ENCODE measurements around the gene RUFY3. TPM values are rescaled to one million over a fixed set of nuclear protein-coding genes. Genes with fewer than 3 reads are reported as not detected.

Gene RUFY3
- polyA plus RNA-seq, 2 of the 4 experiments (the other 2 are of a cell fraction): 8.1 to 20.8 TPM

- H3K4me1 ChIP-seq: no peaks in the 10 kb centered on the region
- POLR2A ChIA-PET: interaction anchor here (0.7 kb wide), 1 partner anchor 136 kb away, joined by 6 read pairs; no protein-coding TSS in a partner anchor
- FAIRE-seq (no peak), DNase-seq (ENCODE audit: low read depth in 1 of 2, low spot score in 1 of 2) (no peak), ATAC-seq (no peak)
- H3K9me3 ChIP-seq: no peaks in the 10 kb centered on the region
- H3K4me2 ChIP-seq: no peak overlapping the region
- TF ChIP-seq REST (IDR thresholded peaks at IDR 0.05) (no peak), CTCF (IDR thresholded peaks at IDR 0.05) (no peak), JUNB (IDR thresholded peaks at IDR 0.05) (no peak), EHF (CRISPR knock-in tag; IDR thresholded peaks at IDR 0.05) (no peak), KDM1A (IDR thresholded peaks at IDR 0.05; ENCODE audit: low read depth) (no peak)
- no peak overlapping the region for H3K27ac ChIP-seq
- CTCF ChIA-PET: interaction anchor here (1.7 kb wide), 1 partner anchor 13 kb away, joined by 8 read pairs; no protein-coding TSS in a partner anchor
- WGBS (ENCODE audit: missing lambda C conversion rate): 100% methylated on average over 3 of the region's 3 CpGs
- no peak overlapping the region for H3K4me3 ChIP-seq
Measured at GRCh38 chr4:70829015-70829414, 107.3 kb downstream of the RUFY3 start.

- no peak for FAIRE-seq
- H3K4me2 ChIP-seq: no peak overlapping the region
- ChIA-PET CTCF (interaction anchor here (0.6 to 1.7 kb wide), 2 partner anchors 14 to 92 kb away, joined by 3 to 8 read pairs; no protein-coding TSS in a partner anchor), POLR2A (interaction anchor here (0.7 kb wide), 1 partner anchor 9 kb away, joined by 3 read pairs; no protein-coding TSS in a partner anchor)
- DNase-seq (ENCODE audit: low read depth in 1 of 2, low spot score in 1 of 2): no peak
- 71% methylated on average over 1 of the region's 1 CpG for WGBS (ENCODE audit: missing lambda C conversion rate)
- TF ChIP-seq MAZ (IDR thresholded peaks at IDR 0.05; ENCODE audit: borderline replicate concordance, low read depth, low read length) (no peak), JUNB (IDR thresholded peaks at IDR 0.05) (no peak), EHMT2 (IDR thresholded peaks at IDR 0.05; ENCODE audit: low read depth) (no peak), MAX (IDR thresholded peaks at IDR 0.05) (no peak), FOXS1 (CRISPR knock-in tag; IDR thresholded peaks at IDR 0.05) (no peak), SMC3 (IDR thresholded peaks at IDR 0.05) (no peak), PBX3 (IDR thresholded peaks at IDR 0.05) (no peak), ZNF302 (CRISPR knock-in tag; IDR thresholded peaks at IDR 0.05) (no peak), HOXB13 (CRISPR knock-in tag; IDR thresholded peaks at IDR 0.05; ENCODE audit: low read depth) (no peak), CHD4 (IDR thresholded peaks at IDR 0.05; ENCODE audit: borderline replicate concordance) (no peak), CBX2 (IDR thresholded peaks at IDR 0.05; ENCODE audit: borderline replicate concordance, low read depth) (no peak), POLR2AphosphoS2 (conservative IDR thresholded peaks at IDR 0.05; ENCODE audit: low read length) (no peak), HMGXB4 (CRISPR knock-in tag; IDR thresholded peaks at IDR 0.05; ENCODE audit: borderline replicate concordance) (no peak), KDM5A (IDR thresholded peaks at IDR 0.05) (no peak), CBX8 (IDR thresholded peaks at IDR 0.05) (no peak), USF2 (IDR thresholded peaks at IDR 0.05) (no peak), TFCP2L1 (CRISPR knock-in tag; IDR thresholded peaks at IDR 0.05) (no peak), BCL3 (IDR thresholded peaks at IDR 0.05) (no peak), PHF8 (IDR thresholded peaks at IDR 0.05; ENCODE audit: borderline replicate concordance, low read depth) (no peak)
- no peak overlapping the region for H3K27ac ChIP-seq
- no peaks in the 10 kb centered on the region for H3K9me3 ChIP-seq
- ATAC-seq: no peak
- no peaks in the 10 kb centered on the region for H3K4me1 ChIP-seq
- H3K4me3 ChIP-seq: no peak overlapping the region
Measured at GRCh38 chr4:70829492-70829891, 107.7 kb downstream of the RUFY3 start.
